Activated B cell treated with CpG ODN at 0.5 μM for 24 hours (primary cell): ENCODE results near the gene PCNA. TPM values are rescaled to one million over a fixed set of nuclear protein-coding genes. Genes with fewer than 3 reads are reported as not detected.
"Not testable (repeated sequence)": the region's sequence is repeated elsewhere in the genome, so short reads cannot be mapped to it uniquely, and the experiment has no call there.

Source experiments
- ATAC-seq: fragments of 200-7000 bp; cut with Tn5 transposase; one replicate; pipeline ENCODE4 v1.10.0; 2021; ENCODE audit warnings: low read depth, mild to moderate bottlenecking, moderate library complexity
- CTCF ChIA-PET: fragments of 350-600 bp; sonication (Branson Sonifier 250); formaldehyde crosslinking; loops from one replicate; lab custom pipeline; 2021; ENCODE audit warnings: antibody characterized with exemption; lab: Charles Lee
- POLR2A ChIA-PET: fragments of 350-600 bp; sonication (Branson Sonifier 250); formaldehyde crosslinking; loops from one replicate; lab custom pipeline; 2021; ENCODE audit warnings: antibody characterized with exemption; lab: Charles Lee
- DNase-seq: peaks from one replicate; pipeline ENCODE4 v3.0.0; 2022
- H3K27ac Mint-ChIP-seq: one replicate; pipeline ENCODE4 v1.8.0; 2020; ENCODE audit warnings: mixed read lengths
- H3K27me3 Mint-ChIP-seq: one replicate; pipeline ENCODE4 v1.8.0; 2021; ENCODE audit warnings: mixed read lengths
- H3K36me3 Mint-ChIP-seq: one replicate; pipeline ENCODE4 v1.8.0; 2021; ENCODE audit warnings: low read depth, mixed read lengths
- H3K4me1 Mint-ChIP-seq: one replicate; pipeline ENCODE4 v1.8.0; 2021; ENCODE audit warnings: mixed read lengths
- H3K4me3 Mint-ChIP-seq: one replicate; pipeline ENCODE4 v1.8.0; 2020; ENCODE audit warnings: mild to moderate bottlenecking, mixed read lengths
- H3K9me3 Mint-ChIP-seq: one replicate; pipeline ENCODE4 v1.8.0; 2020; ENCODE audit warnings: mixed read lengths
- intact Hi-C: fragments of 100-400 bp; cut with micrococcal nuclease; formaldehyde crosslinking; loops from one replicate; pipeline ENCODE4 v1.15.1; 2024
- total RNA-seq: library from RNA; stranded (reverse); gene quantifications from 2 replicates; pipeline ENCODE4 v1.2.3, GENCODE V29; 2022
- TF ChIP-seq, protein P1 (sequence below): fragments of 200-600 bp; IDR thresholded peaks from one replicate; pipeline ENCODE4 v1.8.0; 2022; ENCODE audit warnings: antibody characterized with exemption, mild to moderate bottlenecking

PCNA gene
- total RNA-seq, 1 donor from 2014 or later, result 62.0 TPM

DNA sequence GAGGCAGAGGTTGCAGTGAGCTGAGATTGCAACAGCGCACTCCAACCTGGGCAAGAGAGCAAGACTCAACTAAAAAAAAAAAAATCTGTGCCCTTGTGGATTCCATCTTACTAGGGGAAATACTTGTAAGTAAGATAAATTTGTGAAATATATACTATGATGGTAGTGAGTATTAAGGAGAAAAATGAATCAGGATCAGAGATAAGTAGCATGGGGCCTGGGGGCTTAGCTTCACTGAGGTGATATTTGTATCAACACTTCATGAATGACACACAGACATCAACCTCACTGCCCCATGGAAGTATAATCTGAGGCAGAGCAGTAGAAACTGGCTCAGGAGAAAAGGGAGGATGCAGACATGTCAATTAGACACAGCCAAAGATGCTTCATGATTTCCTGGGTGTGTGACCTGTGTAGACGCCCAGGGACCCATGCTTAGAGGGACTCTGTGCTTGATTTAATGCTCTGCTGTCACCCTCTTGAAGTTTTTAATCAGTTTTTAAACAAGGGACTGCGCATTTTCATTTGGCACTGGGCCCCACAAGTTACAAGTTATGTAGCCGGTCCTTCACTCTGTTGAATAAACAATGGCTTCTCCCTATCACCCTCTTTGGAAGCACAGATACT lies 41.9 kb downstream of the PCNA start:
- ChIA-PET POLR2A (no interaction called here), CTCF (interaction anchor here (0.8 to 1.2 kb wide), 2 partner anchors 21 kb away, joined by 3 to 4 read pairs; no protein-coding TSS in a partner anchor)
- DNase-seq (no peak), ATAC-seq (no peak)
- intact Hi-C loops, result loop anchor here (1.0 to 2.0 kb wide), 8 partner anchors 12 to 263 kb away; partner anchors contain the start of gene SLC23A2
- Mint-ChIP-seq H3K9me3 (no peaks in the 10 kb centered on the region), H3K4me1 (peaks cover 60% of the 10 kb centered on the region), H3K27ac (peak overlapping the region; percentile 92), H3K27me3 (no peaks in the 10 kb centered on the region), H3K36me3 (no peaks in the 10 kb centered on the region), H3K4me3 (peak overlapping the region; percentile 71)
- TF ChIP-seq, protein P1, sequence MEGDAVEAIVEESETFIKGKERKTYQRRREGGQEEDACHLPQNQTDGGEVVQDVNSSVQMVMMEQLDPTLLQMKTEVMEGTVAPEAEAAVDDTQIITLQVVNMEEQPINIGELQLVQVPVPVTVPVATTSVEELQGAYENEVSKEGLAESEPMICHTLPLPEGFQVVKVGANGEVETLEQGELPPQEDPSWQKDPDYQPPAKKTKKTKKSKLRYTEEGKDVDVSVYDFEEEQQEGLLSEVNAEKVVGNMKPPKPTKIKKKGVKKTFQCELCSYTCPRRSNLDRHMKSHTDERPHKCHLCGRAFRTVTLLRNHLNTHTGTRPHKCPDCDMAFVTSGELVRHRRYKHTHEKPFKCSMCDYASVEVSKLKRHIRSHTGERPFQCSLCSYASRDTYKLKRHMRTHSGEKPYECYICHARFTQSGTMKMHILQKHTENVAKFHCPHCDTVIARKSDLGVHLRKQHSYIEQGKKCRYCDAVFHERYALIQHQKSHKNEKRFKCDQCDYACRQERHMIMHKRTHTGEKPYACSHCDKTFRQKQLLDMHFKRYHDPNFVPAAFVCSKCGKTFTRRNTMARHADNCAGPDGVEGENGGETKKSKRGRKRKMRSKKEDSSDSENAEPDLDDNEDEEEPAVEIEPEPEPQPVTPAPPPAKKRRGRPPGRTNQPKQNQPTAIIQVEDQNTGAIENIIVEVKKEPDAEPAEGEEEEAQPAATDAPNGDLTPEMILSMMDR, result no peak

DNA sequence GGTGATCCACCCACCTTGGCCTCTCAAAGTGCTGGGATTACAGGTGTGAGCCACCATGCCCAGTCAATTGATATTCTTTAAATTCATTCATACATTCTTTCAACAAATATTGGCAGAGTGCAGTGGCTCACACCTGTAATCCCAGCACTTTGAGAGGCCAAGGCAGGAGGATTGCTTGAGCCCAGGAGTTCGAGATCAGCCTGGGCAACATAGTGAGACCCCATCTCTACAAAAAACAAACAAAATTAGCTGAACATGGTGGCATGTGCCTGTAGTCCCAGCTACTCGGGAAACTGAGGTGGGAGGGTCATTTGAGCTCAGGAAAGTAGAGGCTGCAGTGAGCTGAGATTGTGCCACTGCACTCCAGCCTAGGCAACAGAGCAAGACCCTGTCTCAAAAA lies 42.8 kb downstream of the PCNA start:
- H3K4me1 Mint-ChIP-seq, result peaks cover 58% of the 10 kb centered on the region
- H3K36me3 Mint-ChIP-seq, DNase-seq, intact Hi-C loops, H3K27ac Mint-ChIP-seq, ATAC-seq, H3K27me3 Mint-ChIP-seq, H3K4me3 Mint-ChIP-seq, H3K9me3 Mint-ChIP-seq: not testable (repeated sequence)
- ChIA-PET CTCF (interaction anchor here (1.2 kb wide), 1 partner anchor 20 kb away, joined by 4 read pairs; no protein-coding TSS in a partner anchor), POLR2A (interaction anchor here (0.7 kb wide), 1 partner anchor 18 kb away, joined by 8 read pairs; no protein-coding TSS in a partner anchor)

DNA sequence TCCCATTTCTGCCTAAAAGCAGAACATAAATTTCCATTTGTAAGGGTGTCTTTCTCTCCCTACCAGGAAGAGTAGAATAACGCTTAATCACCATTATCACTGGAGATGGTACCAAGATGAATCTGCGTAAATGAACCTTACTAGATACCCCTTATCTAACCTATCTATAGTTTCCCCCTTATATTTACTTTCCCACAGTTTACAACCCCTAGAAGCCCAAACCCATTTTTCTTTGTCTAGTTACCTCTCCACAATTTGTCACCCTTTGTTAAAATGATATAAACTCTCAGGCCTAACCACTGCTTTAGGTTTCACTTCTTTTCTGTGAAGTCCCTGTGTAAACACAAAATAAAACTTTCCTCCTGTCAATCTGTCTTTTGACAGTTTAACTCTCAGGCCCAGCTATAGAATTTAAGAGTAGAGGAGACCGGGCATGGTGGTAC lies 45.5 kb downstream of the PCNA start:
- CTCF ChIA-PET, result no interaction called here
- Mint-ChIP-seq H3K27ac (peak overlapping the region; percentile 27), H3K9me3 (no peaks in the 10 kb centered on the region), H3K27me3 (no peaks in the 10 kb centered on the region), H3K4me3 (peak overlapping the region; percentile 1), H3K36me3 (no peaks in the 10 kb centered on the region), H3K4me1 (peaks cover 34% of the 10 kb centered on the region)
- TF ChIP-seq, protein P1, result no peak
- POLR2A ChIA-PET, result interaction anchor here (0.6 to 1.1 kb wide), 4 partner anchors 12 to 118 kb away, joined by 3 to 12 read pairs (median 8); no protein-coding TSS in a partner anchor
- DNase-seq, result no peak
- ATAC-seq, result no peak
- intact Hi-C loops, result no loop called here

DNA sequence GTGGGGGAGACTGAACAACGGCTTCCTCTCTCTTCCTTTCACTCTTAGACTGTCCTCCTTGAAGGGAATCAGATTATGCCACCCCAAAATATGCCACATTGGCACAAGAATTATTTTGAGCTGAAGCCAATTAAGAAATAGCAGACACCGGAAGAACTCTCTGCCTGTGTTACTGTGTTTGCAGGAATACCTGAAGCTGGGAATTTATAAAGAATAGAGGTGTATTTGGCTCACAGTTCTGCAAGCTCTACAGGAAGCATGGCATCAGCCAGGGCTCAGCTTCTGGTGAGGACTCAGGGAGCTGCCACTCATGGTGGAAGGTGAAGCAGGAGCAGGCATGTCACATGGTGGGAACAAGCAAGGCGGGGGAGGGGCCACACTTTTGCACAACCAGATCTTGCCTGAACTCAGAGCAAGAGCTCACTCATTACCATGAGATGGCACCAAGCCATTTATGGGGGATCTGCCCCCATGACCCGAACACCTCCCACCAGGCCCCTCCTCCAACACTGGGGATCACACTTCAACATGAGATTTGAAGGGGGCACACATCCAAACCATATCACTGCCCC lies 46.0 kb downstream of the PCNA start:
- Mint-ChIP-seq H3K36me3 (no peaks in the 10 kb centered on the region), H3K27ac (peak overlapping the region; percentile 27), H3K27me3 (no peaks in the 10 kb centered on the region), H3K9me3 (no peaks in the 10 kb centered on the region), H3K4me1 (peaks cover 29% of the 10 kb centered on the region), H3K4me3 (no peak overlapping the region)
- CTCF ChIA-PET, result interaction anchor here (1.2 kb wide), 1 partner anchor 17 kb away, joined by 8 read pairs; no protein-coding TSS in a partner anchor
- ATAC-seq (no peak), DNase-seq (no peak)
- intact Hi-C loops, result no loop called here
- TF ChIP-seq, protein P1, result no peak
- POLR2A ChIA-PET, result interaction anchor here (0.6 to 1.1 kb wide), 3 partner anchors 12 to 119 kb away, joined by 4 to 12 read pairs (median 11); no protein-coding TSS in a partner anchor

DNA sequence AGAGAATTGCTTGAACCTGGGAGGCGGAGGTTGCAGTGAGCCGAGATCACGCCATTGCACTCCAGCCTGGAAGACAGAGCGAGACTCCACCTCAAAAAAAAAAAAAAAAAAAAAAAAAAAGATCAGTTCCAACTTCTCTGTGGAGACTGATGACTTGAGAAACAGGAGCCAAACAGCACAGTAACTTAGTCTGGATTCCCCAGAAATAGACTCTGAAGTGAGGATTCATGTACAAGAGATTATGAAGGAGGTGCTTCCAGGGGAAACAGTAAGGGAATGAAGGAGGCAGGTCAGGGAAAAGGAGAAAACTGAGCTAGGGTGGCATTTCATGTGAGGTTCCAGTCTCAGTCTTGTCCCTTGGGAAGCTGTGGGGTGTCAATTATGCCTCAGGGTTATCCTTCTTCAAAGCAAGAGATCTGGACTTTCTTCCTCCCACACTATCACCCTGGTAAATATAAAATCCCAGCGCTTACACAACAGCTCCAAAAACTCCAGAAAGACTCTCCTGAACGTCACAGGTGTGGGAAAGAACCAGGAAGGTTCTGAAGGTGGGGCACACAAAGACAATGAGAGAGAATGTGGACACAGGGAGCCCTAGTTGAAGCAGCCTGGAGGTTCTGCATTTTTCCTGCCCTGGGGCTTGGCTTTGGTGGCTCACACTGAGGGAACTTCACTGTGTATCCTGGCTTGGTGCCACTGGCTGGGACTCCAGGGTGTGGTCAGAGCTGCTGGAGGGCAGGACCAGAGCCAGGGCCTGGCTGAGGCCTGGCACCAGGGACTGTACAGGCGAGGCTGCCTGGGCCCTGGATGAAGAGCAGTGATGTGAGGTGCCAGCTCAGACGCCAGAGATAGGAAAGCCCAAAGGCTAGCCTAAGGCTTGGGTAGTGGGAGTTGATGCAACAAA lies 46.8 kb downstream of the PCNA start:
- Mint-ChIP-seq H3K36me3 (no peaks in the 10 kb centered on the region), H3K9me3 (no peaks in the 10 kb centered on the region), H3K27ac (no peak overlapping the region), H3K27me3 (no peaks in the 10 kb centered on the region), H3K4me1 (peaks cover 21% of the 10 kb centered on the region), H3K4me3 (no peak overlapping the region)
- DNase-seq, result no peak
- CTCF ChIA-PET, result interaction anchor here (1.2 kb wide), 1 partner anchor 16 kb away, joined by 8 read pairs; no protein-coding TSS in a partner anchor
- TF ChIP-seq, protein P1, result no peak
- intact Hi-C loops, result no loop called here
- POLR2A ChIA-PET, result interaction anchor here (0.7 kb wide), 1 partner anchor 129 kb away, joined by 8 read pairs; no protein-coding TSS in a partner anchor
- no peak for ATAC-seq

DNA sequence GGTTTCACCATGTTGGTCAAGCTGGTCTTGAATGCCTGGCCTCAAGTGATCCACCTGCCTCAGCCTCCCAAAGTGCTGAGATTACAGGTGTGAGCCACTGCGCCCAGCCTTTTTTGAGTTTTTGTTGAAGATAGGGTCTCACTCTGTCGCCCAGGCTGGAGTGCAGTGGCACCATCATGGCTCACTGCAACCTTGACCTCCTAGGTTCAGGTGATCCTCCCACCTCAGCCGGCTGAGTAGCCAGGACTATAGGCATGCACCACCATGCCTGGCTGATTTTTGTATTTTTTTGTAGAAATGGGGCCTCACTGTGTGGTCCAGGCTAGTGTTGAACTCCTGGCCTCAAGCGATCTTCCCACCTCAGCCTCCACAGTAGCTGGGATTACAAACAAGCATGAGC lies 47.8 kb downstream of the PCNA start:
- CTCF ChIA-PET, intact Hi-C loops, H3K36me3 Mint-ChIP-seq, H3K4me3 Mint-ChIP-seq, H3K27me3 Mint-ChIP-seq, H3K27ac Mint-ChIP-seq, ATAC-seq, DNase-seq, H3K9me3 Mint-ChIP-seq: not testable (repeated sequence)
- H3K4me1 Mint-ChIP-seq, result peaks cover 16% of the 10 kb centered on the region
- POLR2A ChIA-PET, result interaction anchor here (0.6 to 0.7 kb wide), 2 partner anchors 16 to 100 kb away, joined by 3 read pairs; no protein-coding TSS in a partner anchor
